PC-3 (cell line): ENCODE measurements around the gene GPX3. TPM values are rescaled to one million over a fixed set of nuclear protein-coding genes. Genes with fewer than 3 reads are reported as not detected.

Experiments used
- ATAC-seq: fragments of 200-7000 bp; cut with Tn5 transposase; 2 replicates; pipeline ENCODE4 v1.9.1; 2020; ENCODE audit warnings: mild to moderate bottlenecking, moderate library complexity
- BruUV-seq: library from RNA; stranded (reverse); fragments of 400-500 nt; replicated peaks from 2 replicates; lab custom pipeline; 2021; lab: Mats Ljungman, UMichigan
- CTCF ChIA-PET: fragments of 300-600 bp; sonication (Branson Sonifier 250); formaldehyde crosslinking; loops from one replicate; lab custom pipeline; 2022; ENCODE audit warnings: antibody characterized with exemption; lab: Charles Lee
- POLR2A ChIA-PET: fragments of 300-600 bp; sonication (Branson Sonifier 250); formaldehyde crosslinking; loops from one replicate; lab custom pipeline; 2022; ENCODE audit warnings: antibody characterized with exemption; ENCODE audit not compliant: unreplicated experiment; lab: Charles Lee
- DNase-seq: peaks from one replicate; pipeline ENCODE4 v3.0.0-alpha.2; 2015
- H2AFZ ChIP-seq: fragments of 300-600 bp; sonication (generic); 2 replicates; pipeline ENCODE4 v1.6.0; 2016; ENCODE audit warnings: antibody characterized with exemption, low read length
- H3F3A ChIP-seq: fragments of 300-600 bp; sonication (generic); one replicate; pipeline ENCODE4 v1.6.0; 2017; ENCODE audit warnings: antibody characterized with exemption, low read length, control low read depth, mild to moderate bottlenecking; ENCODE audit not compliant: unreplicated experiment
- H3K27ac ChIP-seq: fragments of 300-600 bp; sonication (generic); 2 replicates; pipeline ENCODE4 v1.5.1; 2016; ENCODE audit warnings: mild to moderate bottlenecking, low read length
- H3K27me3 ChIP-seq: fragments of 300-600 bp; sonication (generic); 2 replicates; pipeline ENCODE4 v1.6.1; 2016; ENCODE audit warnings: low read length, mixed read lengths
- H3K36me3 ChIP-seq: fragments of 300-600 bp; sonication (generic); 2 replicates; pipeline ENCODE4 v1.6.1; 2016; ENCODE audit warnings: low read depth, mixed run types, low read length, mixed read lengths
- H3K4me1 ChIP-seq: fragments of 300-600 bp; sonication (generic); 2 replicates; pipeline ENCODE4 v1.5.1; 2016; ENCODE audit warnings: low read length; ENCODE audit not compliant: insufficient read depth
- H3K4me2 ChIP-seq: fragments of 300-600 bp; sonication (generic); 2 replicates; pipeline ENCODE4 v1.6.0; 2016; ENCODE audit warnings: low read length
- H3K4me3 ChIP-seq: fragments of 300-600 bp; sonication (generic); 2 replicates; pipeline ENCODE4 v1.5.1; 2016; ENCODE audit warnings: mild to moderate bottlenecking, low read length, mixed read lengths
- H3K79me2 ChIP-seq: fragments of 300-600 bp; sonication (generic); 2 replicates; pipeline ENCODE4 v1.6.1; 2017; ENCODE audit warnings: low read length, mixed read lengths
- H3K9ac ChIP-seq: fragments of 300-600 bp; sonication (generic); 2 replicates; pipeline ENCODE4 v1.6.0; 2016; ENCODE audit warnings: mild to moderate bottlenecking, low read length
- H3K9me2 ChIP-seq: fragments of 300-600 bp; sonication (generic); replicated peaks from 2 replicates; pipeline ENCODE4 v1.6.1; 2016; ENCODE audit warnings: mixed run types, low read length, mixed read lengths
- H3K9me3 ChIP-seq: fragments of 300-600 bp; sonication (generic); 2 replicates; pipeline ENCODE4 v1.6.1; 2016; ENCODE audit warnings: low read length, mixed read lengths
- H4K20me1 ChIP-seq: fragments of 300-600 bp; sonication (generic); 2 replicates; pipeline ENCODE4 v1.6.1; 2016; ENCODE audit warnings: low read length, mixed read lengths
- CTCF ChIP-seq: fragments of 300-600 bp; sonication (generic); conservative IDR thresholded peaks from 2 replicates; pipeline ENCODE4 v1.5.1; 2017; ENCODE audit warnings: antibody characterized with exemption, low read depth, mild to moderate bottlenecking, low read length
- EZH2 ChIP-seq: fragments of 300-600 bp; sonication (generic); IDR thresholded peaks from one replicate; pipeline ENCODE4 v1.6.1; 2017; ENCODE audit warnings: antibody characterized with exemption, mild to moderate bottlenecking, low read length; ENCODE audit not compliant: unreplicated experiment
- EZH2phosphoT487 ChIP-seq: fragments of 300-600 bp; sonication (generic); IDR thresholded peaks from 2 replicates; pipeline ENCODE4 v1.6.1; 2018; ENCODE audit warnings: mild to moderate bottlenecking, antibody characterized with exemption, low read length, borderline replicate concordance
- intact Hi-C: fragments of 100-400 bp; cut with micrococcal nuclease; formaldehyde crosslinking; loops from 2 replicates; pipeline ENCODE4 v1.9.0; 2023
- total RNA-seq: library from RNA; depleted of rRNA; stranded (reverse); fragments of >200 nt; gene quantifications from 2 replicates; pipeline ENCODE4 v1.2.3, GENCODE V29; 2014

GPX3 gene
- total RNA-seq, 1 experiment from 2014 or later, result not detected

DNA sequence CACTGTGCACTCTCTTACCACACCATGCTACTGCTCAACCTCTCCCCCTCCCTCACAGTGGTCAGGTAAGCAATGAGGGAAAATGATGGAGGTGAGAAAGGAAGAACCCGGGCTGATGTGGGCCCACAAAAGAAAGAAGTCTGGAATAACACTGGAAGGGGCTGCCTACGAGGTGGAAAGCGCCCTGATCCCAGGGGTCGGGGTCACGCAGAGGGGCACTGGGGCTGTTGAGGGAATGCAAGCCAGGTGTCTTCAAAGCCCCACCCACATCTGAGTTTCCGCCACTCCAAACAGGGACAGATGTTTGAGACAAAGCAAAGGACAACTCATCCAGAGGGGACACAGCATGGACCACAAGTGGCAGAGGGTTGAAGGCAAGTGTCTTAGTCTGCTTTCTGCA lies 56.2 kb downstream of the GPX3 start:
- H3K27me3 ChIP-seq, result no peaks in the 10 kb centered on the region
- H2AFZ ChIP-seq, result no peak overlapping the region
- intact Hi-C loops, result no loop called here
- peaks cover 11% of the 10 kb centered on the region; the same call in 1 of the 2 replicates for H4K20me1 ChIP-seq
- DNase-seq, result no peak
- H3K4me2 ChIP-seq, result peak overlapping the region; percentile 58
- no peak for TF ChIP-seq CTCF
- no peak for TF ChIP-seq EZH2
- peaks cover 13% of the 10 kb centered on the region for H3F3A ChIP-seq
- no peak overlapping the region for H3K4me3 ChIP-seq
- no peak for ATAC-seq
- H3K9me3 ChIP-seq, result no peaks in the 10 kb centered on the region
- peak overlapping the region; percentile 58 for H3K9ac ChIP-seq
- H3K36me3 ChIP-seq, result peaks cover 14% of the 10 kb centered on the region; the same call in 1 of the 2 replicates
- ChIA-PET CTCF (no interaction called here), POLR2A (interaction anchor here (0.9 kb wide), 1 partner anchor 22 kb away, joined by 4 read pairs; no protein-coding TSS in a partner anchor)
- H3K27ac ChIP-seq, result peak overlapping the region; percentile 94
- peaks cover 89% of the 10 kb centered on the region for H3K79me2 ChIP-seq
- H3K9me2 ChIP-seq, result no peaks in the 10 kb centered on the region
- no TSS peak for BruUV-seq
- peaks cover 68% of the 10 kb centered on the region for H3K4me1 ChIP-seq

GRCh38 chr5:151077419-151077818 lies 57.0 kb downstream of the GPX3 start:
- peaks cover 11% of the 10 kb centered on the region; the same call in 1 of the 2 replicates for H4K20me1 ChIP-seq
- peak overlapping the region; percentile 58; the same call in 1 of the 2 replicates for H3K4me2 ChIP-seq
- ChIA-PET CTCF (no interaction called here), POLR2A (no interaction called here)
- H3K4me3 ChIP-seq, result no peak overlapping the region
- H3K79me2 ChIP-seq, result peaks cover 89% of the 10 kb centered on the region
- DNase-seq, result no peak
- no TSS peak for BruUV-seq
- H2AFZ ChIP-seq, result no peak overlapping the region
- intact Hi-C loops, result no loop called here
- no peaks in the 10 kb centered on the region for H3K9me2 ChIP-seq
- peaks cover 14% of the 10 kb centered on the region; the same call in 1 of the 2 replicates for H3K36me3 ChIP-seq
- no peaks in the 10 kb centered on the region for H3K9me3 ChIP-seq
- H3K4me1 ChIP-seq, result peaks cover 69% of the 10 kb centered on the region
- no peak for ATAC-seq
- TF ChIP-seq EZH2, result no peak
- no peak for TF ChIP-seq CTCF
- no peak for TF ChIP-seq EZH2phosphoT487
- peaks cover 13% of the 10 kb centered on the region for H3F3A ChIP-seq
- no peak overlapping the region for H3K27ac ChIP-seq
- H3K27me3 ChIP-seq, result no peaks in the 10 kb centered on the region
- H3K9ac ChIP-seq, result no peak overlapping the region

DNA sequence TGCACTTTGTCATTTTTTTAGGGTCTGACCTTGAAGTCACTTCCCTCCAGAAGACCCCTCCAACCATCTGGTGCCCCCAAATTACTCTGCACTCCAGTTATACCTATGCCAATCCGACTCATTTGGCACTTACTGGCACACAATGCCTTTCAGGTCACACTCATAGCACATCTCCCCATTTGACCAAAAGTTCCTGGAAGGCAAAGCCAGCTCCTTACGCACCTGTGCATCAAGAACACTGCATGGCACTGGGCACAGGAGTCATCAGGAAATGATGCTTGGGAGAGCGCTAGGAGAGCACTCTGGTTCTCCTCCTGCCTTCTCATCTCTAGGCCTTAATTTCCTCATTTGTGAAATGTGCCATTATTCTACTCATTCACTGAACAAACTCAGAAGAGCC lies 57.6 kb downstream of the GPX3 start:
- Histone ChIP-seq H3F3A (peaks cover 13% of the 10 kb centered on the region), H3K79me2 (peaks cover 87% of the 10 kb centered on the region), H3K36me3 (peaks cover 14% of the 10 kb centered on the region; the same call in 1 of the 2 replicates), H3K27ac (no peak overlapping the region), H3K4me2 (no peak overlapping the region), H3K4me1 (peaks cover 69% of the 10 kb centered on the region), H3K9me2 (no peaks in the 10 kb centered on the region), H2AFZ (no peak overlapping the region), H3K4me3 (no peak overlapping the region), H3K9ac (no peak overlapping the region), H3K27me3 (no peaks in the 10 kb centered on the region), H4K20me1 (peaks cover 11% of the 10 kb centered on the region; the same call in 1 of the 2 replicates), H3K9me3 (no peaks in the 10 kb centered on the region)
- no peak for ATAC-seq
- POLR2A ChIA-PET, result no interaction called here
- intact Hi-C loops, result no loop called here
- no peak for TF ChIP-seq CTCF
- TF ChIP-seq EZH2, result no peak
- TF ChIP-seq EZH2phosphoT487, result no peak
- no peak for DNase-seq
- no TSS peak for BruUV-seq
- CTCF ChIA-PET, result no interaction called here
